ENCODE results near the gene NOTCH2. TPM values are rescaled to one million over a fixed set of nuclear protein-coding genes. Genes with fewer than 3 reads are reported as not detected.
"Not testable (repeated sequence)": the region's sequence is repeated elsewhere in the genome, so short reads cannot be mapped to it uniquely, and the experiment has no call there.

NOTCH2 gene
- total RNA-seq, 4 donors from 2014 or later: 91.1 to 148 (median 112) TPM

- WGBS: no CpG with 5 or more reads among the region's 1 CpG
Measured at GRCh38 chr1:120023791-120024190, 45.7 kb downstream of the NOTCH2 start.

DNA sequence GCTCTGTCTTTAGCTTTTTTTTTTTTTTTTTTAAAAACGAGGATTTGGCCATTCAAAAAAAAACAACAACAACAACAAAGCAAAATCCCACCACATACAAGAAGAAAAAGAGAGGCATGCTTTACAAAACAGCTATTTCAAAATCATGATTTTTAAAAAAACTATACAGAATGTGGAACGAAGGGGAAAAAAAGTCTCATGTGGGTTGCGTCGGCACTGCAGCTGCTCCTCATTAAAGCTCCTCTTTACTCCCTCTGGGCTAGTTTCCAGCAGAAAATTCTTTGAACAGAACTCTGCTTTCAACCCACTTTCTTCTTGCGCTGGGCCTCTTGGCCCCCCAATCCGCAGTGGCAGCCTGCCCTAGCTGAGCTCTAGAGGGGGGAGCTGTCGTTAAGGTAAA is 54.5 kb downstream of the NOTCH2 start:
- peak in 1 of 3 experiments; percentile 5 for TF ChIP-seq CTCF (IDR thresholded peaks at IDR 0.05)
- H3K36me3 ChIP-seq; H3K4me3 ChIP-seq; H3K9me3 ChIP-seq; DNase-seq (ENCODE audit: extremely low spot score); H3K27ac ChIP-seq (replicated peaks in 1 of 4); H3K27me3 ChIP-seq; intact Hi-C loops (cut with DNase I); H3K4me1 ChIP-seq: not testable (repeated sequence)
- WGBS: 1% methylated on average over 7 of the region's 7 CpGs

More at GRCh38 chr1:120023791-120024190, 45.7 kb downstream of the NOTCH2 start:
- H3K4me1 ChIP-seq; H3K36me3 ChIP-seq; H3K27me3 ChIP-seq; intact Hi-C loops (cut with DNase I); H3K27ac ChIP-seq (replicated peaks in 1 of 4); DNase-seq (ENCODE audit: extremely low spot score); H3K4me3 ChIP-seq; H3K9me3 ChIP-seq: not testable (repeated sequence)

DNA sequence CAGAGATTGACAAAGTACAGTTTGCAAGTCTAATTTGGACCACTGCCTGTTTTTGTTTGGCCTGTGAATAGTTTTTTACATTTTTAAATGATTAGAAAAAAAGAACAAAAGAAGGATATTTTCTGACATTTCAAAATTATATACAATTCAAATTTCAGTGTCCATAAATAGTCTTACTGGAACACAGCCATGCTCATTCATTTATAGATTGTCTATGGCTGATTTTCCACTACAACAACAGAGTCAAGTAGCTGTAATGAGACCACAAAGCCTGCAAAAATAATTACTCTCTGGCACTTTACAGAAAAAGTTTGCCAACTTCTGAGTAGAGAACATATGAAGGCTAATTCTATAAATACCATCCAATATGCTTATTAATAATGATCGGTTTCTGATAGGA is 61.1 kb downstream of the NOTCH2 start:
- H3K4me3 ChIP-seq; H3K4me1 ChIP-seq; intact Hi-C loops (cut with DNase I); H3K27ac ChIP-seq (replicated peaks in 1 of 4); H3K9me3 ChIP-seq; H3K36me3 ChIP-seq; DNase-seq (ENCODE audit: extremely low spot score); H3K27me3 ChIP-seq: not testable (repeated sequence)
- 50% methylated on average over 1 of the region's 1 CpG for WGBS

DNA sequence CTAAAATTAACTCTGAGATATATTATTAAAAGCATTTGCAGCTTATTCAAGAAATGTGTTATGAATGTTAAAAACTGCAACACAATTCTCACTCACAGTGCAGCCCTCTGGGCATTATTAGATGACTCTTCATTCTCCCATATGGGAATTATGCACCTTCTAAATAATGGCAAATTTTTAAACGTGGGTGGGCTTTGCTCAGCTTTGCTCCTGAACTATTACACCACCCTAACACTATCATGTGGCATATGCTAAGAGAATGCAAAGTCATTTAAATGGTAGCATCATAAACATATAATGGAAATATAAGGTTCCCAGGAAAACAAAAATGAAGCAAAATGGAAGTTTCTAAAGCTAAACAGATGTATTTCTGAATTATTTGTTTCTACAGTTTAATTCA is 61.6 kb downstream of the NOTCH2 start:
- no CpG with 5 or more reads among the region's 1 CpG for WGBS
- intact Hi-C loops (cut with DNase I); DNase-seq (ENCODE audit: extremely low spot score); H3K9me3 ChIP-seq; H3K36me3 ChIP-seq; H3K27me3 ChIP-seq; H3K4me1 ChIP-seq; H3K4me3 ChIP-seq; H3K27ac ChIP-seq (replicated peaks in 1 of 4): not testable (repeated sequence)

DNA sequence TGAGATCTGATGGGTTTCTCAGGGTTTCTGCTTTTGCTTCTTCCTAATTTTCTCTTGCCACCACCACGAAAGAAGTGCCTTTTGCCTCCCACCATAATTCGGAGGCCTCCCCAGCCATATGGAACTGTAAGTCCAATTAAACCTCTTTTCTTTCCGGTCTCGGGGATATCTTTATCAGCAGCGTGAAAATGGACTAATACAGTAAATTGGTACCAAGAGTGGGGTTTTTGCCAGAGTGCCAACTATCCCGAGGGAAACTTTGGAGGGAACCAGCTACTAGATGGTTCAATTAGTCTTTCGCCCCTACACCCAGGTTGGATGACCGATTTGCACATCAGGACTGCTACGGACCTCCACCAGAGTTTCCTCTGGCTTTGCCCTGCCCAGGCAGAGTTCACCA is 68.4 kb downstream of the NOTCH2 start:
- 97% methylated on average over 9 of the region's 9 CpGs for WGBS
- H3K4me3 ChIP-seq; H3K4me1 ChIP-seq; H3K27ac ChIP-seq (replicated peaks in 1 of 4); H3K9me3 ChIP-seq; intact Hi-C loops (cut with DNase I); DNase-seq (ENCODE audit: extremely low spot score); H3K27me3 ChIP-seq: not testable (repeated sequence)
- H3K36me3 ChIP-seq: peaks cover 0 to 15% (median 6%) of the 10 kb centered on the region in 4 donors

GRCh38 chr1:119996731-119997312 is 72.6 kb downstream of the NOTCH2 start:
- DNase-seq (ENCODE audit: extremely low spot score); H3K36me3 ChIP-seq; H3K27me3 ChIP-seq; H3K27ac ChIP-seq (replicated peaks in 1 of 4); intact Hi-C loops (cut with DNase I); H3K4me3 ChIP-seq; H3K9me3 ChIP-seq: not testable (repeated sequence)
- peaks cover 0 to 12% (median 3%) of the 10 kb centered on the region in 4 donors for H3K4me1 ChIP-seq
- no CpG with 5 or more reads among the region's 1 CpG for WGBS

GRCh38 chr1:119995975-119996374 is 73.5 kb downstream of the NOTCH2 start:
- DNase-seq (ENCODE audit: extremely low spot score); H3K4me3 ChIP-seq; H3K27ac ChIP-seq (replicated peaks in 1 of 4); intact Hi-C loops (cut with DNase I); H3K9me3 ChIP-seq; H3K27me3 ChIP-seq; H3K36me3 ChIP-seq: not testable (repeated sequence)
- WGBS: no CpG with 5 or more reads among the region's 2 CpGs
- H3K4me1 ChIP-seq: peaks cover 0 to 12% (median 3%) of the 10 kb centered on the region in 4 donors

DNA sequence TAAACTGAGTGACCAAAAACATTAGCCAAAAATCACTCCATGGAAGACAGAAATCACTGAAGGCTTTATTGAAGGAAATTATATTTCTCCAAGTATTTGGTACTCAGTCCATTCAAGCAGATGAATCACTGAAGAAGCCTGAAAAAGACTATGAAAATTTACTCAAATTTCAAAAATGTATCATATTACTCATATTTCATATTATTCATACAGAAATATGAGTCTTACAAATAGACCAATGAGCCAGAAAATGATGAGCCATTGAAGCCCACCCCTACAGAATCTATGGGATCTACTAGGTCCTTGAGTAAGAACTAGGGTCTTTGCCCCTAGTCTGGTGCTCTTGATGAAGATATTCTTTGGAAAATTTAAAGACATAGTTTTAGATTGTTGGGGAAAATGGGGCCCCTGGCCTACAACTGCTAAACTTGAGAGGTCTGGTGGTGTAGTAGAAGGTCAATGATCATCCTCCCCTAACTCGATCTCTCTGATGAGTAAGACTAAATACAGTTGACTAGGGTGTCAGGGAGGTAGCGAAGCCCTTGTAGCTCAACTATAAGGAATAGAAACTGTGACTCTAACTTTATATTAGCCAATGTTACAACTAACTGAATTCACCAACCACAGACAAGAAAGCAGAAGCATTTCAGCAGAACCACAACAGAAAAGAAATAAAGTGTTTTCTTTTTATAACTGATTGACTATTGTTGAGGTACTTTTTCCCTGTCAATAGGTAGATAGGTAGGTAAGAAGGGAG is 81.0 kb downstream of the NOTCH2 start:
- intact Hi-C loops (cut with DNase I): no loop called here
- H3K9me3 ChIP-seq: no peaks in the 10 kb centered on the region
- peak overlapping the region; percentile 6 to 60 (median 33) for H3K27ac ChIP-seq (replicated peaks in 1 of 4)
- H3K4me1 ChIP-seq: peaks cover 16 to 30% (median 23%) of the 10 kb centered on the region in 4 donors
- DNase-seq (ENCODE audit: extremely low spot score): no peak
- no peaks in the 10 kb centered on the region for H3K27me3 ChIP-seq
- 82% methylated on average over 2 of the region's 2 CpGs for WGBS
- no peak overlapping the region for H3K4me3 ChIP-seq
- no peaks in the 10 kb centered on the region for H3K36me3 ChIP-seq
- TF ChIP-seq EP300 (IDR thresholded peaks at IDR 0.05) (no peak), POLR2A (IDR thresholded peaks at IDR 0.05; ENCODE audit: low read depth) (no peak), CTCF (IDR thresholded peaks at IDR 0.05) (no peak), POLR2AphosphoS5 (IDR thresholded peaks at IDR 0.05) (no peak)

Data from esophagus muscularis mucosa (tissue), 4 donors.